HG03175 (cell line): ENCODE data around the gene ALKAL2.

Source experiments
- ATAC-seq: cut with Tn5 transposase; IDR thresholded peaks from one replicate; pipeline ENCODE4 v1.9.1; 2021; ENCODE audit warnings: mild to moderate bottlenecking, moderate library complexity; ENCODE audit not compliant: unreplicated experiment

ALKAL2 gene

DNA sequence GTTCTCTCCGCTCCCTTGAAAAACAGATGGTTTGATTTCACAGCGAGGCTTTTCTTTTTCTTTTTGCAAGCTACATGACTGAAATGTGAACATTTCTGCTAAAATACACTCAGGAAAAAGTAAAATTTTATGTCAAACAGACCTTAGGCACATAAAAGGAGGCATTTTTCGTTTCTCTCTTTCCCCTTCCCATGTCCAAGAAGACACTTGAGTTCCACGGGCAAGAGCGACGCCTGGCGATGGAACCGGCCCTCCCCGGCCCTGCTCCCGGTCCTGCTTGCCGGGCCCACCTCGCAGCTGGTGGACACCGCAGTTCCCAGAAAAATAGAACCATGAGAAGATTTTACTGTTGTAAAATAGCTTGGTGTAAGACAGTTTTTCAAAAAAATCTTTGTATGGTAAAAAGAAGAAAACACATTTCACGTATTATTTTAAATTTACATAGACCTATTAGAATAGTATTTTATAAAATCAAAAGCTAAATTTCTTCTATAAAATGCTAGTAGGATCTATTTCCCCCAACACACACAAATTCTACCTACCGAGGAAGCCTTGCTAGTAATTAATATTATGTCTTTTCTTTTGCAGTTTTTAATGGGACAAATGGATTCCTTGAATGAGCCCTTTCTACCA lies 2.3 kb upstream of the ALKAL2 start:
- no peak for ATAC-seq

DNA sequence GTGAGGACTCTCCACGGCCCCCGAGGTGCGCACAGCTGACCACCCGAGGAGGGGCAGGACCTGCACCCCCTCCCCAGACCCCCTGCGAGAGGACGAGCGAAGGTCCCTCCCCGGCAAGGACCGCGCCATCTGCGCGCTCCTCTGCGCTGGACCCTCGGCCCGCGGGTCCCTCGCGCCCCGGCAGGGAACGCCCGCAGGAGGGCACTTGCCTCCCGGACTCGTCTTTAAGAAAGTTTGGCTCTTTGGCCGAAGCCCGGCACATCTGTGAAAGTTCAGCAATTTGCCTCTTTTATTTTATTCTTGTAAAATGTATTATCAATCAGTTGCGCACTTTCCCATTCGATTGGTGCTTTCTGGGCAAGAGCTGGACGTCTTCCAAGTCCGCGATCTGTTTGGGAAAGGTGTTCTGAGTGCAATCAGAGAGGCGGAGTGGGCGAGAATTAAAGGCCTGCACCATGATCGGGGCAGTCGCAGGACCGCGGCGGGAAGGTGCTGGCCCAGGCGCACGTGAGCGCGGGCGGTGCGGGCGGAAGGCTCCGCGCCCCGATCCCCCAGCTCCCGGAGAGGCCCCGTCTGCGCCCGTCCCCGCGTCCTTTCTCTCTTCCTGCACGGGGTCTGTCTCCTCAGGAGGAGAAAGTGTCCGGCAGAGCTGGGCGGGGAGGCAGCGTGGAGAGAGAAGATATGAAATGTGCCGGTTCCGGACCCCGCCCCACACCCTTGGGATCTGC lies 1.6 kb upstream of the ALKAL2 start:
- no peak for ATAC-seq

DNA sequence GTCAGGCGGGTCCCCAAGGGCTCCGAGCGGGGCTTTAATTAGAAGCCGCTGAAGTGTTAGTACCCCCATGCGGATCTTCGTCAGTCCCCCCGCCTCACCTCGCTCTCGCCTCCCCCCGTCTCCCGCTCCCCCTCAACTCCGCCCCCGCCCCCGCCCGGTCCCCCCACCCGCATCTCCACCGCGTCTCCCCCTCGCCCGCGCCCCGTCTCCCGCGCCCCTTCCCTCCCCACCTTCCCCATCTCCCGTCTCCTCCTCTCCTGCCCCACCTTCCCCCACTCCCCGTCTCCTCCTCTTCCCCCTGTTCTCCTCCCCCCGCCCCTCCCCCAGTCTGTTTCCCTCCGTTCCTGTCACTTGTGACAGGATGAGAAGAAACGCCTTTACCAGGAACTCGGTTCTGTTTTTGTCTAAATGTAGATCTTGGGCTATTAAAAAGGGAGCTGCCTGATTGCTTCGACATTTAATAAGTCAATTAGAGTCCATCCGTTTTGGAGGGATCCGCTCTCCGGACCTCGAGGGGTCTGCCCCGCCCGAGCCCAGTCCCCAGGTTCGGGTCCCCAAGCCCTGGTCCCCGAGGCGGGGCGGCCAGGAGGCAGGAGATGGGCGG lies 969 bp upstream of the ALKAL2 start:
- no peak for ATAC-seq

- ATAC-seq: peak; percentile 46
Observed at GRCh38 chr2:287471-287885, 413 bp downstream of the ALKAL2 start.

DNA sequence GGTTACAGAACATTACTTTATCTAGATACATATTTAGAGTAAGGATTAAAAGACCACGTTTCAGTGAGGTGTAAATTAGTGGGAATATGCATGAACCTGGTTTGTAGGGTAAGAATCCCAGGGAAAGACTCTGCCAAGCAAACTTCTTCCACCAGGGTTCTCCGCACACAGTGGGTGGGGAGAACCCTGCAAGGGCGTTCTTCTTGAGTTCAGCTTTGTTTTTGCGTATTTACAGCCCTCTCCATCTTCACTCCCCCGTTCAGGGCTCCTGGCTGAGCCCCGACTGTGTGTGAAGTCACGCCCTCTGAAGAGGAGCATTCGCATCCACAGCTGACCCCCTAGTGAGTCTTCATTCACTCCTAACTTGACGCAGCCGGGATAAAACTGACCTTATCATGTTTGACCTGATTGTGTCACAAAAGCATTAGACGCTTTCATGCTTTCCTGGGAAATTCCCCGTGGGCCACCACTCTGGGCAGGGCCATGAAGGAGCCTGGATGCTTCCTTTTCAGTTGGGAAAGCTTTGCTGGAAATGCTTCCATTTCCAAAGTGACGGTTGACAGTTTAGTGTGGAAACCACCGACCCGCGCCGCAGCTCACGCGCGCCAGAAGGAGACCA lies 1.0 kb downstream of the ALKAL2 start:
- ATAC-seq: no peak

- ATAC-seq: no peak
Observed at GRCh38 chr2:286035-286434, 1.9 kb downstream of the ALKAL2 start.

DNA sequence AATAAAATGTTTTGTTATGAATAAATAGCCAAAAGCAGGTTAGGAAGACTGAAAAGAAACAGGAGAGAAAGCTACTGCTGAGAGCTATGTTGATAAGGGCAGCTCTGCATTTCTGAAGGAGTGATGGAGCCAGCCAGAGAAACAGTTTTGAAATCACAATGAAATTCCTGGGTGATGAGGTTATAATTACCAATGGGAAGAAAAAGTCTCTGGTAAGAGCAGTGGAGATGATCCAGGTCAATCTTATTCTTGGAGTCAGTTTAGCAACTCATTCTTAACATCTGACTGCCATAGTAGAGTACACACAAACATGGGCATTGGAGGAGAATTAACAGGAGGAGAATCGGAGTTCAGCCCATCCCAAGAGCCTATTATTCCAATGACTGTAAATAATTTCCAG lies 2.4 kb downstream of the ALKAL2 start:
- ATAC-seq: no peak

GRCh38 chr2:284896-285492 lies 2.9 kb downstream of the ALKAL2 start:
- no peak for ATAC-seq

GRCh38 chr2:283996-284794 lies 3.7 kb downstream of the ALKAL2 start:
- no peak for ATAC-seq

GRCh38 chr2:282371-283263 lies 5.3 kb downstream of the ALKAL2 start:
- ATAC-seq: no peak

DNA sequence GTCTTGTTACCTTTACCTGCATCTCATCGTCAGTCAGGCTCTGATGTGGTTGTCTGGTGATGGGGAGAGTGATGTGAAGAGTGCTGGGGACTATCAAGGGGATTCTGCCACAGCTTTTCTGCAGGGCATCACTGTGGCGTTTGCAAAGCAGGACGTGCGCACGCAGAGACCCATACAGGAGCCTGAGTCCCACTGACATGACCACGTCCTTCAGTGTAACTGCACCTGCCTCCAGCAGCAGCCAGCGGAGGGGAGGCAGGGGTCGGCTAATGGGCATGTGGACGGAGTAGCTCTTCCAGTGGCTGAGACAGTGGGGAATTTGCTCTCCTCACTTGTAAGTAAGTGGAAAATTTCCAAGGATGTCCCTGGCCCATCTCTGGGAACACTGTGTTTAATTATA lies 6.5 kb downstream of the ALKAL2 start:
- ATAC-seq: no peak

DNA sequence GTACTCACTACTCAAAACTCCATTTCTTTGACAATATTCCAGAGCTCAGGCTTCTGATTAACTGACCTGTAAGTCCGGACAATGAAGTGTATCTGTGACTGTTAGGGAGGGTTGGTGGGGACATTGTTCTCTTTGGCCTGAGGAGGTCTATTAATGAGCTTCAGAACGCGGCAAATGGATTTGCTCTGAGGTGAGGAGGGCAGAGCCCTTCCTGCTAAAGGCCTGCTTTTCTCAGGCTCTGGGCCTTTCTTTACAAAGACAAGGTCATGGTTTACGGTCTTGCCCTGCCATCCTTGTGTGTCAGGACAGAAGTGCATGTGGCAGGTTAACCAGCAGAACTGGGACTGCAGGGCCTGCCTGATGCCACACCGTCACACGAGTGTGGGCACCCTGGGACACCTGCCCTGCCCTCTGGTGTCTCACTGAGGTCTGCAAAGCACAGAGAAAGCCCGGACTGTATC lies 7.2 kb downstream of the ALKAL2 start:
- ATAC-seq: no peak

DNA sequence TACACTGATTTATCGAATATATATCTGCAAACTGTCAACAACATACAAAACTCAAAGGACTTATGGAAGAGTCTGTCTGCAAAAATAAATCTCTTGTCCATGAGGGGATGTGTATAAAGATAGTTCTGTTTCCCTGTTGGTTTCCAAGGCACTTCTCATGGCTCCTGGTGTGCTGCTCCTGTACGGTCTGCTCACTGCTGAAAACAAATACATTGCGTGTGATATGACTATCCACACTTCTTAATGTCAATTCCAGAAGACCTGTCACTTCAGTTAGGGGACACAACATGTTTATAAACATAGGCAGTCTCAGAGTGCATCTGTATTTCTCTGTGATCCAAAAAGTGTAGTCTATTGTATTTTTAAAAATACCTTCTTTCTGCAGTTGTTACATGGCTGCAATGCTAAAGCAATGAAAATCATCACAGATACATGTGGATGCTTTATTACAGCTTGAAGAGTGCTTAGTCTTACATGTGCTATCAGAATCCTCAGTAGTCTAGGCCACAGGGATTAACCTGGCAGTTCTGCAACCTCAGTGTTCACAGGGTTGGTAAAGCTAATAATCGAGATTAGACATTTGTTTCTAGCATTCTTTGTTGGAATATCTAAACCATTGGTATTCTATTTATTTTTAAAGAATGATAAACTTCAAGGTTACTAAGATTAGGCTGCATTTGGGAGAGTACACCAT lies 7.8 kb downstream of the ALKAL2 start:
- no peak for ATAC-seq

DNA sequence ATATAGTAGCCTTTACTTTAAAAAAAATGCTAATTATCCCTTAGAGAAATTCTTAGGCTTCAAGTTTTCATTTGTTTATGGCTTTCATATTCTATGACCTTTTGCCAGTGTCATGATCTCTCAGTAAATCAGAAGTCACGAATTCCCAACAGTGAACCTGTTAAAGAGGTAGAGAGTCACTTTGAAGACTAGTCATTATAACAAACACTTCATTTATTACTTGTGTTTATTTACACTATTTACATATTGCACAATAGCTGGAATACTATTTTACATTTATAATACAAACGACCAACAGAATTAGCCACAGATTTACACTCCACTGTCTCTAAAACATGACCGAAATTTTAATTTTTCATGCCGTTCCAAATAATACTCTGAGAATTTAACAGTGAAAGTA lies 8.5 kb downstream of the ALKAL2 start:
- no peak for ATAC-seq

DNA sequence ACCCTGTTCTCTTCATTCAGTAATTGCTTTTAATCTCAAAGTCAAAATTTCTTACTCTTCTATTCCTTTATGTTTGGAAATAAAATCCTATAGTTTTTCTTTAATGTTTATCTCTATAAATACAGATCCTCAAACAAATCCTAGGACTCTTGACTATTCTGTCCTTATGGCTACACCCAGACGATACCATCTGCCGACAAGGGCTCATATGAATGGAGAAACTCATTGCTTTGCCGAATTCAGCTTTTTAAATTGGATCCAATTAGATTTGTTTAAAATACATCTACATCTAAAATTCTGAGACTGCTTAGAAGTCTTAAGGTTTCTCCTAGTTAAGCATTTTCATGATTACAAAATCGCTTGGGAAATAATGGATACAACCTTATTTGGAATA lies 9.0 kb downstream of the ALKAL2 start:
- ATAC-seq: no peak

DNA sequence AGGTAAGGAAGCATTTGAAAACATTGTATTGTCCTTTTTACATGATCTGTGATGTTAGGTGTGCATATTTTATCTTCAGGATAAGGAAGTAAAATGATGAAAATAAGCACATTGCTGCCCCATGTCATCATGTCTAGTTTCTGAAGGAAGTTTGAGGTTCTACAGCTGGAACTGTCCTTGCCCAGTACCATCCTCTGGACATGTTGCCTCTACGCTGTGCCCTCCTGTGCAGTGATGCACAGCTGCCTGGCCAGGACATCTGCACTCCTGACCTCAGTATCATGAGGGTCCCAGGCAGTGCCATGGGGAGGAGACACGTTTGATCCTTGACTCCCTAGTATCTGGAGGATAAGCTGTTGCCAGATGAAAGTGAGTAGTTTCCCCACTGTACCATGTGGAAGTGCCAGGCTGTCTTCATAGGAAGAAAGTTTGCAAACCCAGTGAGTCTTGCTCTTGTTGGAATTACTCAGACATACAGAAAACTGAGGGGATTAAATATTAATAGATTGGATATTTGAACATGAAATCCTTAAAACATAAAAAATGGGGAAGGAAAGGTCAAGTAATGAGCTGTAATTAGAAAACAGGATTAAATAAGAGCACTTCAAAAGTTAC lies 9.5 kb downstream of the ALKAL2 start:
- ATAC-seq: no peak

DNA sequence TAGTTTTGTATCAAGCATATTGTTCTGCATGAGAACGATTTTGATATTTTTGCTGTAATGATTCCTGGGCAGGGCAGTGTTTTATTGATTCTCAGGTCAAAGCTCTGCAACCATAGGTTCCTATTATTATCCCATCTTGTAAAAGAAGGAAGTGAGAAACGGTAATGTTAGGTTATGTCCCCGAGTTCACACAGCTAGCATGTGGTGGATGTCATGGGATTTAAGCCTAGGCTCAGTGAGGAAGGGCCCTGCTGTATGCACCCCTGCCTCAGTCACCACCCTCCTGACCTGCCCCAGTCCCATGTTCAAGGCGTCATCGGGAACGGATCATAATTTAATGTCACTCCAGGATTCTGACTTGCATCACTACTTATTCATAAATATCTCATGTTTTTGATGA lies 12.4 kb downstream of the ALKAL2 start:
- ATAC-seq: peak; percentile 94

DNA sequence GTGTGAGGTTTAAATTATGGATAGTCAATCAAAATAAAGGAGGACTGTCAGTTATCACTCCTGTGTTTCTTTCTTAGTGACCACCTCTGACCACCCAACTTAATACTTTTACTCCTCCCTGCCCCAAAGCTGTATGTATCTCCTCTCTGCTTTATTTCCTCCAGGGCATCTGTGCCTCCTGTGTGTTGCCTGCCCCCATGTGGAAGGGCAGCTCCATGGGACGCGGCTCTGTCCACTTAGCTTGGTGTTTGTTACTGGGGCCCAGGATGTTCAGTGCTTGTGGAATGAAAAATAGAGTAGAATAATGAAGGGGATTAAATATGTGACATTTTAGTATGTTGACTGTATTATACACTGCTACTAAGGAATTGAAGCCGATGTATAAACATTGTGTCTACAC lies 13.4 kb downstream of the ALKAL2 start:
- ATAC-seq: no peak

GRCh38 chr2:273333-273732 lies 14.6 kb downstream of the ALKAL2 start:
- ATAC-seq: no peak
